Neural progenitor cell (in vitro differentiated cells): ENCODE data around the gene SAMHD1. TPM values are rescaled to one million over a fixed set of nuclear protein-coding genes. Genes with fewer than 3 reads are reported as not detected.

Source experiments
- DNase-seq: peaks from one replicate; pipeline ENCODE4 v3.0.0-alpha.2; 2016; ENCODE audit warnings: low spot score
- H2AFZ ChIP-seq: fragments of 200-600 bp; sonication (generic); replicated peaks from 2 replicates; pipeline ENCODE4 v1.6.1; 2016; ENCODE audit warnings: antibody characterized with exemption
- H3F3A ChIP-seq: fragments of 200-600 bp; sonication (generic); 2 replicates; pipeline ENCODE4 v1.6.1; 2016; ENCODE audit warnings: antibody characterized with exemption, low read depth
- H3K27ac ChIP-seq: fragments of 200-600 bp; sonication (generic); 2 replicates; pipeline ENCODE4 v1.5.1; 2016; ENCODE audit warnings: mild to moderate bottlenecking
- H3K27me3 ChIP-seq: fragments of 200-600 bp; sonication (generic); 2 replicates; pipeline ENCODE4 v1.6.1; 2016; ENCODE audit warnings: mild to moderate bottlenecking, moderate library complexity
- H3K36me3 ChIP-seq: fragments of 200-600 bp; sonication (generic); 2 replicates; pipeline ENCODE4 v1.5.1; 2016
- H3K4me1 ChIP-seq: fragments of 200-600 bp; sonication (generic); 2 replicates; pipeline ENCODE4 v1.6.1; 2016; ENCODE audit warnings: mixed run types
- H3K4me2 ChIP-seq: fragments of 200-600 bp; sonication (generic); 2 replicates; pipeline ENCODE4 v1.6.1; 2016
- H3K4me3 ChIP-seq: fragments of 200-600 bp; sonication (generic); 2 replicates; pipeline ENCODE4 v1.5.1; 2016
- H3K79me2 ChIP-seq: fragments of 200-600 bp; sonication (generic); 2 replicates; pipeline ENCODE4 v1.6.1; 2016; ENCODE audit warnings: low read depth
- H3K9ac ChIP-seq: fragments of 200-600 bp; sonication (generic); 2 replicates; pipeline ENCODE4 v1.6.1; 2016
- H3K9me3 ChIP-seq: fragments of 200-600 bp; sonication (generic); 2 replicates; pipeline ENCODE4 v1.5.1; 2016; ENCODE audit warnings: low read depth
- H4K20me1 ChIP-seq: fragments of 200-600 bp; sonication (generic); 2 replicates; pipeline ENCODE4 v1.6.1; 2016; ENCODE audit warnings: low read depth
- H3K27ac Mint-ChIP-seq: 3 replicates; pipeline ENCODE4 v1.8.0; 2021; ENCODE audit warnings: mixed read lengths
- H3K27me3 Mint-ChIP-seq: 2 replicates; pipeline ENCODE4 v1.8.0; 2022; ENCODE audit warnings: low read depth, mild to moderate bottlenecking, inconsistent platforms, moderate library complexity, mixed read lengths; ENCODE audit not compliant: insufficient read depth
- H3K36me3 Mint-ChIP-seq: 3 replicates; pipeline ENCODE4 v1.8.0; 2021; ENCODE audit warnings: mixed read lengths
- H3K4me1 Mint-ChIP-seq: 3 replicates; pipeline ENCODE4 v1.8.0; 2021; ENCODE audit warnings: mixed read lengths
- H3K4me3 Mint-ChIP-seq: 3 replicates; pipeline ENCODE4 v1.8.0; 2021; ENCODE audit warnings: mild to moderate bottlenecking, moderate library complexity, mixed read lengths
- H3K9me3 Mint-ChIP-seq: 3 replicates; pipeline ENCODE4 v1.8.0; 2020; ENCODE audit warnings: mixed read lengths
- EZH2 ChIP-seq: fragments of 200-600 bp; sonication (generic); IDR thresholded peaks from 2 replicates; pipeline ENCODE4 v1.6.1; 2017; ENCODE audit warnings: antibody characterized with exemption, mild to moderate bottlenecking, moderate library complexity
- EZH2phosphoT487 ChIP-seq: fragments of 200-600 bp; sonication (generic); IDR thresholded peaks from 2 replicates; pipeline ENCODE4 v1.6.1; 2017; ENCODE audit warnings: antibody characterized with exemption
- total RNA-seq: library from RNA; depleted of rRNA; stranded (reverse); fragments of >200 nt; gene quantifications from 2 replicates; pipeline ENCODE4 v1.2.3, GENCODE V29; 2015; ENCODE audit warnings: low replicate concordance
- TF ChIP-seq, protein P1 (sequence below): fragments of 200-600 bp; sonication (generic); IDR thresholded peaks from 2 replicates; pipeline ENCODE4 v1.5.1; 2017; ENCODE audit warnings: antibody characterized with exemption, mild to moderate bottlenecking

SAMHD1 gene
- total RNA-seq, 1 donor from 2014 or later, result 29.0 TPM

GRCh38 chr20:36859700-36860330 is 91.7 kb downstream of the SAMHD1 start:
- Histone ChIP-seq H3K27ac (no peak overlapping the region), H3K9me3 (no peaks in the 10 kb centered on the region), H3K27me3 (peaks cover 9% of the 10 kb centered on the region), H3F3A (peaks cover 4% of the 10 kb centered on the region), H3K9ac (no peak overlapping the region), H3K79me2 (peaks cover 81% of the 10 kb centered on the region), H3K4me3 (no peak overlapping the region), H3K36me3 (no peaks in the 10 kb centered on the region), H4K20me1 (peaks cover 75% of the 10 kb centered on the region), H3K4me2 (no peak overlapping the region), H3K4me1 (peaks cover 13% of the 10 kb centered on the region), H2AFZ (no peak overlapping the region)
- peaks cover 2% of the 10 kb centered on the region for H3K27me3 Mint-ChIP-seq
- no peak for DNase-seq
- no peaks in the 10 kb centered on the region for H3K9me3 Mint-ChIP-seq
- no peak overlapping the region for H3K27ac Mint-ChIP-seq
- H3K36me3 Mint-ChIP-seq, result peaks cover 4% of the 10 kb centered on the region
- H3K4me3 Mint-ChIP-seq, result no peak overlapping the region
- no peak for TF ChIP-seq EZH2
- TF ChIP-seq, protein P1, sequence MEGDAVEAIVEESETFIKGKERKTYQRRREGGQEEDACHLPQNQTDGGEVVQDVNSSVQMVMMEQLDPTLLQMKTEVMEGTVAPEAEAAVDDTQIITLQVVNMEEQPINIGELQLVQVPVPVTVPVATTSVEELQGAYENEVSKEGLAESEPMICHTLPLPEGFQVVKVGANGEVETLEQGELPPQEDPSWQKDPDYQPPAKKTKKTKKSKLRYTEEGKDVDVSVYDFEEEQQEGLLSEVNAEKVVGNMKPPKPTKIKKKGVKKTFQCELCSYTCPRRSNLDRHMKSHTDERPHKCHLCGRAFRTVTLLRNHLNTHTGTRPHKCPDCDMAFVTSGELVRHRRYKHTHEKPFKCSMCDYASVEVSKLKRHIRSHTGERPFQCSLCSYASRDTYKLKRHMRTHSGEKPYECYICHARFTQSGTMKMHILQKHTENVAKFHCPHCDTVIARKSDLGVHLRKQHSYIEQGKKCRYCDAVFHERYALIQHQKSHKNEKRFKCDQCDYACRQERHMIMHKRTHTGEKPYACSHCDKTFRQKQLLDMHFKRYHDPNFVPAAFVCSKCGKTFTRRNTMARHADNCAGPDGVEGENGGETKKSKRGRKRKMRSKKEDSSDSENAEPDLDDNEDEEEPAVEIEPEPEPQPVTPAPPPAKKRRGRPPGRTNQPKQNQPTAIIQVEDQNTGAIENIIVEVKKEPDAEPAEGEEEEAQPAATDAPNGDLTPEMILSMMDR, result no peak
- no peak for TF ChIP-seq EZH2phosphoT487
- peaks cover 38% of the 10 kb centered on the region for H3K4me1 Mint-ChIP-seq

DNA sequence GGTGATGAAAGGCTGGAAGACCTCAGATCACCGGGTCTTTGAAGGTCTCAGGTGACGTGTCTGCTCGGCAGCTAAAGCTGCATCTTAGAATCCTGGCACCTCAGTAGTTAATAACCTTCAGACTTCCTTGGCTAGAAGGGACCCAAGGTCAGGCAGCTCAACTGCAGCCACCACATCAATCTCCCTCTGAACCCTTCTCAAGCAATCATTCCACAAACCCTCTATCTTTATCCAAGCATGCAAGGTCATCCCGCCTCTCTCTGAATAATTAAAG is 92.3 kb downstream of the SAMHD1 start:
- peaks cover 81% of the 10 kb centered on the region for H4K20me1 ChIP-seq
- no peaks in the 10 kb centered on the region for H3K36me3 ChIP-seq
- H3F3A ChIP-seq, result no peaks in the 10 kb centered on the region
- peaks cover 85% of the 10 kb centered on the region for H3K79me2 ChIP-seq
- no peak overlapping the region for H3K4me2 ChIP-seq
- H2AFZ ChIP-seq, result no peak overlapping the region
- Mint-ChIP-seq H3K36me3 (peaks cover 4% of the 10 kb centered on the region), H3K4me1 (peaks cover 38% of the 10 kb centered on the region), H3K27me3 (peaks cover 2% of the 10 kb centered on the region), H3K9me3 (no peaks in the 10 kb centered on the region), H3K4me3 (no peak overlapping the region), H3K27ac (no peak overlapping the region)
- no peak overlapping the region for H3K9ac ChIP-seq
- no peaks in the 10 kb centered on the region for H3K9me3 ChIP-seq
- TF ChIP-seq, protein P1, result no peak
- TF ChIP-seq EZH2 (no peak), EZH2phosphoT487 (no peak)
- H3K27ac ChIP-seq, result no peak overlapping the region
- H3K27me3 ChIP-seq, result peaks cover 3% of the 10 kb centered on the region
- H3K4me3 ChIP-seq, result no peak overlapping the region
- H3K4me1 ChIP-seq, result peaks cover 13% of the 10 kb centered on the region
- DNase-seq, result no peak

DNA sequence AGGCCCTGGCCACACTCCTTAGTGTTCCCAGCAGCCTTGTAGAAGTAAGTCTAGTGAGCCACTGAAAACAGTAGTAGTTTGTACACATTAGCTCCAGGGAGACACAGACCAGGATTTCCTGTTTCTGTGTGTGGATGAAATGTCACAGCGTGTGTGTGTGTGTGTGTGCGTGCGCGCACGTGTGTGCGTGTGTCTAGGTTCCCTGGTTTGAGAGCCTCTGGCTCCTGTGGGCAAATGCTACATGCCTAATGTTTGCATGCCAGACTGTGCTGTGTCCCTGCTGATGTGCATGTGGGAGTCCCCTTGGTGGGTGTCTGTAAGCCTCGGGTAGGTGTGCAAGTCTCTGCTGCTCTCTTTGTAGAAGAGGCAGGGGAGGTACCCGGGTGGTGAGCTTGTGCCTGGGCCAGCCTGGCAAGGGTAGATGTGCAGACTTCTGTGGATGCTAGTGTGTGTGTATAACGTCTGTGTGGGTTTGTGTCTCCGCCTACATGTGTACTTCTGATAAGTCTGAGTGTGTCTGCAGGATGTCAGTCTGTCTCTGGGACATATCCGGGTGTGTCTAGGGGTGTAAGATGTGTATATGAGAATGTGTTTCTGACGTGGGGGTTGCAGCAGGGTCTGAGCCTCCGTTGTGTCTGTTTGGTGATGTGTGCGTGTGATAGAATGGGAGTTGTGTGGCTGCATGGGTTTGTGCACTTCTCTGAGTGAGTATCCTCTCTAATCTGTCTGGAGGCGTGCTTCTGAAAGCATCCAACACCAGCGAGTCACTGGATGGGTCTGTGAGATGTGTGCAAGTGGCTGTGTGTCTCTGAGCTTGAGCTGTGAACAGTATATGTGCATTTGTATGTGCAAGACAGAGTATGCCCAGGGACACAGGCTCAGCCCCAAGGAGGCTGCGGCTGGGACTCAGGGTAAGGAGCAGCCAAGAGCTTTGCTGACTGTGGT is 94.5 kb downstream of the SAMHD1 start:
- peaks cover 85% of the 10 kb centered on the region for H4K20me1 ChIP-seq
- H3K4me2 ChIP-seq, result no peak overlapping the region
- Mint-ChIP-seq H3K27me3 (peaks cover 5% of the 10 kb centered on the region), H3K36me3 (peaks cover 9% of the 10 kb centered on the region), H3K4me1 (peaks cover 36% of the 10 kb centered on the region), H3K9me3 (no peaks in the 10 kb centered on the region), H3K27ac (peak overlapping the region; percentile 2), H3K4me3 (peak overlapping the region; percentile 7)
- H2AFZ ChIP-seq, result no peak overlapping the region
- no peaks in the 10 kb centered on the region for H3F3A ChIP-seq
- H3K4me3 ChIP-seq, result no peak overlapping the region
- TF ChIP-seq, protein P1, result no peak
- no peak for TF ChIP-seq EZH2phosphoT487
- H3K9ac ChIP-seq, result no peak overlapping the region
- no peak overlapping the region for H3K27ac ChIP-seq
- H3K36me3 ChIP-seq, result no peaks in the 10 kb centered on the region
- no peaks in the 10 kb centered on the region for H3K27me3 ChIP-seq
- peaks cover 92% of the 10 kb centered on the region for H3K79me2 ChIP-seq
- peaks cover 12% of the 10 kb centered on the region for H3K4me1 ChIP-seq
- DNase-seq, result no peak
- H3K9me3 ChIP-seq, result no peaks in the 10 kb centered on the region
